GM19023 (cell line): Measurements from ENCODE around the gene JAKMIP2.
A peak's percentile ranks its signal among the peaks of the same experiment; 100 is the strongest.
"Not testable (repeated sequence)": the region's sequence is repeated elsewhere in the genome, so short reads cannot be mapped to it uniquely, and the experiment has no call there.

Source experiments
- ATAC-seq: cut with Tn5 transposase; IDR thresholded peaks from one replicate; pipeline ENCODE4 v1.9.1; 2021; ENCODE audit warnings: mild to moderate bottlenecking, moderate library complexity; ENCODE audit not compliant: unreplicated experiment

The JAKMIP2 gene

DNA sequence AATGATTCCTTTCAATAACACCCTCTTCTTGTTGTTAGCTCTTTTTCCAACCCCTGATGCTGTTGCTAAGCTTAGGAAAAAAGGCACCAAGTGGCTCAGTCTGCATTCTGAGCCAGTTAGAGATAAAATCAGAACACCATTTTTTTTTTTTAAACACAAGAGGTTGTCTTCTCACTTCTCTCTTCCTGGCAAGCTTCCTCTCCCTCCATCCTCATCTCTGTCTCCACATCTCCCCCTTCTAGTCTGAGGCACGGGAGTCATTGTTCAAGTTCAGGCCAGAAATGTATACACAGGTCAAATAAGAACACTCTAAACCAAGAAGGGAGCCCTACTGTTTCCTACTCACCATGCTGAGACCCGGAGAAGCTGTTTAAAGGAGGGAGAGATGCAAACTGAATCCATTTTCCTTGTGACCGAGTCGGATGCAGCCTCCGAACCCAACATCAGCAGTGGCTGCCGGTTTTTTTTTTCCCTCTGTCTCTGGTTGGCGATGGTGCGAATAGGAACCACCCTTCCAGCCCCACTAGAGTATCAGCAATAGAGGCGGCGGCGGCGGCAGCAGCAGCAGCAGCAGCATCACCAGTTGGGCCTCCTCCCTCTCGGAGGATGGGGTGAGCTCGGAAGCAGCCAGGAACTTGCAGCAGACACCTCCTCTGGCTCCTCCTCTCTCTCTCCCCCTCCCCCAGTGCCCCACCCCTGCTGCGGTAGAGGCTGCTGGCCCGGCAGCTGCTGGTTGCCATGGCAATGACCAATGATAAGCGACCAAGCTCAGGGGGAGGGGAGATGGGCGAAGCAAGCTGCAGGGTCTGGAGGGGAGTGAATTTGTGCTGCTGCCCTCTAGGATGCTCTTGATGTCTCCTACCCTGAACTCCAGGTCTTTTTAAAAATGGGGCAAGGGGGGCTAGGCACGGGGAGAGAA, at the start of gene JAKMIP2:
Gene JAKMIP2 (minus strand): TSS at position 619 of the 919 bp plus-strand sequence. CDS start 110,922 bp downstream, outside the sequence.
- peak; percentile 85 for ATAC-seq

DNA sequence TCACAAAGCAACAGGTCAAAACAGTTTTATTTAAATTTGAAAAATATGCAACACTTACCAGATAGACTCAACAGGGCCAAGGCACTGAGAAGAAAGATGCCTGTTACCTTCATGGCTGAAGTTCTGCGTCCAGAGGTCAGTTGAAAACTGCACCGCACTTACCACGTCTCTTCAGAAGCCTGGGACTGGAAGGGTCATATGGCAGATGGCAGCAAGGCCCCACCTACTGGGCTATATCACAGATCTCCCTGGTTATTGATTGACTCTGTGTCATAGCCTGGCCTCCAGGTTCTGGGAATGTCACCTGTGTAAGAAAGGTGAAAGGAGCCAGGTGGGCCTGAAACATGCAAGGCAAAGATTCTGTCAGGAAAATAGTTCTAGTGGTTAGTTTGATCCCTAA, 48.9 kb upstream of the JAKMIP2 start, which contains the start of gene SPINK1:
Gene SPINK1 (minus strand): TSS at position 207 of the 400 bp plus-strand sequence. CDS start 94 bp downstream, at position 113.
- no peak for ATAC-seq

DNA sequence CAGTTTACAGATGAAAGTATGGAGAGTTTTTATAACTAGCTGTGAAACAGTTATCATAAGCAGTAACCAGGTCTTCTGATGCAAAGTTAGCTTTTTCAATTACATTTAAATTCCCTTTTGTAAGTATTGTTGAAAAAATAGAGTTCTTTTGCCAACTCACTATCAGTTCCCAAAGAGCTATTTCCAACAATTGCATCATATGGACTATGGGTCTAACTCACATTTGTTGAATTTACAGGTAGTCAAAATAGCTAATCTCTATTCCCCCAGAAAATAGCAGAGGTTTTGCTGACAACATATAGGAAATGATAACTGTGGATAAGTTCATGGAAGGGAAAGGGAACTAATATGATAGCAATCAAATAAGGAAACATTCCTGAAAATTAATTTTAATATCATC, 47.5 kb upstream of the JAKMIP2 start:
- ATAC-seq = no peak

DNA sequence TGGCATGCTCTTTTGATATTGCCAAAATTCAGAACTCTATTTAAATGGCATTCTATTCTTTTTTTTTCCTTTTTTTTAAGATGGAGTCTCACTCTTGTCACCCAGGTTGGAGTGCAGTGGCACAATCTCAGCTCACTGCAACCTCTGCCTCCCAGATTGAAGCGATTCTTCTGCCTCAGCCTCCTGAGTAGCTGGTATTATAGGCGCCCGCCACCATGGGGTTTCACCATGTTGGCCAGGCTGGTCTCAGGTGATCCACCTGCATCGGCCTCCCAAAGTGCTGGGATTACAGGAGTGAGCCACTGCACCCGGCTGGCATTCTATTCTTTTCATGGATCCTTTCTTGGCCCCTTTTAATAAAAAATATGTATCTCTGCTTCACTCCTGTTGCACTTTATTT, 44.5 kb upstream of the JAKMIP2 start:
- ATAC-seq = not testable (repeated sequence)

DNA sequence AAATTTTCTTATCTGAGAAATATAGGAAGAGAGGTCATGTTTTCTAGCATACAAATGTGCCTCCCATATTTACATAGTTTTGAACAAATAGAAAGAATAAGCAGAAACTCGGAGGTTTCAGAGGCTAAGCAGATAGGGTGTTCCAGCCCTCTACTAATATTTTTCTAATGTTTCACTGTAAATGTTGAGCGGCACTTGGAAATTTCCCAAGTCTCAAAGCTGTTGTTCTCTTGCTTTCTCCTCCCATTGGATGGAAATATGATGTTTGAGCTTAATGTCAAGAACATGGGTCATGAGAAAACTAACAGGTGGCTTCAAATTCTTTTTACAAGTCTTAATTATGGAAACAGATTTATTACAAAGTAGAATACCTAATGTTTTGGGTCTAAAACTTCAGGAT, 43.8 kb upstream of the JAKMIP2 start:
- no peak for ATAC-seq

DNA sequence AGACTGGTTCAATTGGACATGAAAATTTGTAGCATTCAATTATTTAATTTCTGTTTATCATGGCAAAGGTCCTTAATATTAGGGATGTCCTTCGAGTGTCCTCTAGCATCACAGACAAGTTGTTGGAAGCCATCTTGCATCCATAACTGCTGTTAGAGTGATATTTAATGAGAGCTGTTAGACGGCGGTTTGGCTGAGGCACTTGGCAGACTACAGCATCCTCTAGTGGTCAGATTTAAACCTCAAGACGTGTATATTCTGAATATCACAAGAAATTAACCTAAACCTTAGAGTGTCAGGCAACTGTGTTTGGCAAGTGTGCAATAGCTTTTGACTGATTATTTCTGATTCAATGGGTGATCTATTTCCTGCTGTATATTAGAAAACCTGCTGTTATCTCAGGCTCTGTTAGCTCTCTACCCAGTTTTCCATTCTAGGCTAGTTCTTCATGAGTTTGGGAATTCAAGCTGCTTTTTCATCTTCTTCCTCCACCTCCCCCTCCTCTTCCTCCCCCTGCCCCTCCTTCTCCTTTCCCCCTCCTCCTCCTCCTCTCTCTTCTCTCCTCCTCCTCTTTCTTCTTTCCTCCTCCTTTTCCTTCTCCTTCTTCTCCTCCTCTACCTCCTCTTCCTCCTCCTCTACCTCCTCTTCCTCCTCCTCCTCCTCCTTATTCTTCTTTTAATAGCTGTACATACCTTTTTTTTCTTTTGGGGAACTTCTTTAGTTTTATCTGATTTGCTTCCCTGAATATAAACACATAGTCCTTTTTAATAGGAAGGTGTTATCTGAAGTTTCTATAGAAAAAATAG, 40.4 kb upstream of the JAKMIP2 start:
- ATAC-seq = peak; percentile 71

DNA sequence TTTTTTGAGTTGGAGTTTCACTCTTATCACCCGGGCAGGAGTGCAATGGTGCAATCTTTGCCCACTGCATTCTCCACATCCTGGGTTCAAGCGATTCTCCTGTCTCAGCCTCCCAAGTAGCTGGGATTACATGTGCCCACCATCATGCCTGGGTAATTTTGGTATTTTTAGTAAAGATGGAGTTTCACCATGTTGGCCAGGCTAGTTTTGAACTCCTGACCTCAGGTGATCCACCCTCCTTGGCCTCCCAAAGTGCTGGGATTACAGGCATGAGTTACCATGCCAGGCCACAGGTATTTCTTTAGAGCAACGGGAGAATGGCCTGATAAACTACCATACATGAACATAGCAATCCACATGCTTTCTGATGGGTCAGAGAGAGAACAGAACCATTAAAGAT, 39.7 kb upstream of the JAKMIP2 start:
- not testable (repeated sequence) for ATAC-seq

DNA sequence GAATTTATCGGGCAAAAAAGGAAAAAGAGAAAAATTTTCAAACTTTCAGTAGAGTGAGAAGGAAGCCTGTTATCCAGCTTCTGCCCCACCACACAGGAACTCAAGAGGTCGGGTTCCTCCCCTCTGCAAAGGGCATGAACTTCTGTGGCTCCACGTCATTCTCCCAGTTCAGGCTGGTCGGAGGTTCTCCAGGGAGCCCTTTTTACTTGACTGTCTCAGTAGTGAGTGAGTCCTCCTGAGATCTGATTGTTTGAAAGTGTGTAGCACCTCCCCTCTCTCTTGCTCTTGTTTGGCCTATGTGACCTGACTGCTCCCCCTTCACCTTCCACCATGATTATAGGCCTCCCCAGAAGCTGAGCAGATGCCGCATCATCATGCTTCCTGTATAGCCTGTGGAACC, 39.2 kb upstream of the JAKMIP2 start:
- ATAC-seq = no peak

DNA sequence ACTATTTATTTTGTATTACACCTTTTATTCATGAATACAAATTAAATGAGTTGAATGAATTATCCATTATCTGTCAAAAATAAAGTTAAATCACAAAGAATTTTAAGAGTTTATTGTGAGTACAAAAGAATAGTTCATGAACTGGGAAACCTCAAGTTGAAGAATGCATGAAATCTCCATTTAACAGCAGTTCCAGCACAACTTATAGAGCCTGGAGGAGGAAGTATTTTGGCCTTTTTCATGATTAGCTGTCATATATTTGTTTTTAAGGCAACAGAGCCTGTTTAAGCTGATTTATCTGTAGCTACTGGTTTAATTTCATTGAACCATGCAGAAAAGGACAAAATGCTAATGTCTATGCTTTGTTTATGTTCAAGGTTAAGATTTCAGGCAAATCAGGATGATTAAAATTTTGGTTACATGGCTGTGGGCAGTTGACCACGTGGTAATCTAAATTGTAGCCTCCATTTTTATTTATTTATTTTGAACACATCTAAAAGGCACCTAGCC, 36.8 kb upstream of the JAKMIP2 start:
- no peak for ATAC-seq

DNA sequence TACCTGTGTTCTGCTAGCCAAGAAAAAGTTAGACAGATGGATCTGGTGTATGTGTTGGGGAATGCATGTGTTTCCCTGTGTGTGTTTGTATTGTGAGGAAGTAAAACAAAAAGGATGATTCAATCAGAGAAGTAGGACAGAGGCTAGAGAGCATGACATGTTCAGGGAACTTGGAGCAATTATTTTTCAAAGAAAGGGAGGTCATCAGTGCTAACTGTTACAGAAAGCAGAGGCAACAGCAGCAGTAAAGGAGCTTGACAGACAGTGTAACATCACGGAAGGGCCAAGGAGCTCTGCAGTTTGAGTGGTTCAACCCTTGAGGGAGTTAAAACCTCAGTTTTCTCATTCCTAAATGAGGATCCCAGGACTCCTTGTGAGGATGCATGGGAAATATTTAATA, 35.8 kb upstream of the JAKMIP2 start:
- ATAC-seq = no peak

DNA sequence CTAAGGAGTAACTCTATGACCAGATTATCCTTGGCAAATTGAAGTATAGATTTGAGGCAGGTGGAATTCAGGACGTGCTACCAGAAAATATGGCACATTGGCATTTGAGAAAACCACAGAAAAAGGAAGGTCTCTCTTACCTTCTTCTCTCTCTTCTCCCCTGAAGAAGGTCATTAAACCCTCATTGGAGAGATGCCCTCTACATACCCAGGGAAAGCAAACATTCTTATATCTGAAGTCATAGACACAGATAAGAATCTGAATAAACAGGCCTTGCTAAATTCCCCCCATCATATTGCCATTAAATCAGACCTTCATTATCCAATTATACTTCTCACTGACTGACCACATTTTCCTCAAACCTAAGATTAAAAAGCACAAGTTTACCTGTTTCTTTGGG, 31.2 kb upstream of the JAKMIP2 start:
- no peak for ATAC-seq

DNA sequence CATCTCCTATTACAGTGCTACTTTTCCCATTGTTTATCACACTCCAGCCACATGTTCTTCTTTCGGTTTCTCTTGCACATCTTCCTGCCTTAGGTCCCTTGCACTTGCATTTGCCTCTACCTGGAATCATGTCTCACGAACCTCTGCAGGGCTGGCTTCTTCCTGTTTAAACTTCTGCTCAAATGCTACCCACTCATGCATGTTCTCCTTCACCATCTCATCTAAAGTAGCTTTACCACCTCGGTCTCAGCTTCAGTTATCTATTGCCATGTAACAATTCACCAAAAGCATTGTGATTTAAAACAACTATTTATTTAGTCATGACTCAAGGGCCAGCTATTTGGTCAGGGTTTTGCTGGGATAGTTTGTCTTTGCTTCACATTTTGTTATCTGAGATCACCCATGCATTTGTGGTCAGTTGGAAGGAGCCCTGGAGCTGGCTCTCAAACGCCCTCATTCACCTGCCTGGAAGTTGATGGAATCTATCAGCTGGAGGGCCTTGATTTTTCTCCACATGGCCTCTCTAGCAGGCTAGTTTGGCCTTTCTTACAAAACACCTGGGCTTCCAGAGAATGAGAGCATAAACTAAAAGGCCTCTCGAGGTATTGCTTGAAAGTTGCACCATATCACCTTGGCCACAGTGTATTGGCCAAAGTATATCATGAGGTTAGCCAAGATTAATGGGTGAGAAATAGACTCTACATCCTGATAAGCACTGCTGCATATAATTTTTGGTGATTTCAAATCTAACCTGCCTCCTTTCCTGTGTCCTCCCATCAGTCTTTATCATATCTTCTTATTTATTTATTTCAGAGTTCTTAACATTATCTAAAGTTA, 27.5 kb upstream of the JAKMIP2 start:
- no peak for ATAC-seq

DNA sequence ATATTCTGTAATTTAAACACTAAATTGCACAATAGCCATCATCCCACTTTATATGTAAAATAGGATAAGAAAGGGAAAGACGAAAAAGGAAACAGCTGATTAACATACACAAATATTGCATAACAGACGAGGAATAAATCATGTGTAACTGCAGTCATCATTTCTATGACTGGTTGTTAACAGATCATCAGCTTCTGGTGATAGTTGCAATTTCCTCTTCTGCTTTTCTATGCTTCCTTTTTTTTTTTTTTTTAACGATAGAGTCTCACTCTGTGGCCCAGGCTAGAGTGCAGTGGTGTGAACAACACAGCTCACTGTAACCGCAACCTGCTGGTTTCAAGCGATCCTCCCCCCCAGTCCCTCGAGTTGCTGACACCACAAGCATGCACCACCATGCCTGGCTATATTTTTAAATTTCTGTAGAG, 22.5 kb upstream of the JAKMIP2 start:
- peak; percentile 79 for ATAC-seq

DNA sequence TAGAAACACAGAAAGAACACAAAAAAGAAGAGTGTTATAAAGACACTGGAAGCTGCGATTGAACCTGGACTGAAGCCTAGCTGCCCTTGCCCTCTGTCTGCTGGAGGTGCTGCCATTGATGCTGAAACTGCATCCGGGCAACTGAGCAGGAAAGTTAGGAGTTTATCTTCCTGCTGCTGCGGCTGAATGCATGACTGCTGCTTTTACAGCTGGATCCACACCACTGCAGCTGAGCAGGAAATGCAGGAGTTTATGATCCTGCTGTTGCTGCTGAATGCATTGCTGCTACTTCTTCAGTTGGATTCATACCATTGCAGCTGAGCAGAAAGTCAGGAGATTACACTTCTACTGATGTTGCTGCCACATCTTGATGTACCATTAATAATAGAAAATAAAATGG, 21.8 kb upstream of the JAKMIP2 start:
- ATAC-seq = no peak

DNA sequence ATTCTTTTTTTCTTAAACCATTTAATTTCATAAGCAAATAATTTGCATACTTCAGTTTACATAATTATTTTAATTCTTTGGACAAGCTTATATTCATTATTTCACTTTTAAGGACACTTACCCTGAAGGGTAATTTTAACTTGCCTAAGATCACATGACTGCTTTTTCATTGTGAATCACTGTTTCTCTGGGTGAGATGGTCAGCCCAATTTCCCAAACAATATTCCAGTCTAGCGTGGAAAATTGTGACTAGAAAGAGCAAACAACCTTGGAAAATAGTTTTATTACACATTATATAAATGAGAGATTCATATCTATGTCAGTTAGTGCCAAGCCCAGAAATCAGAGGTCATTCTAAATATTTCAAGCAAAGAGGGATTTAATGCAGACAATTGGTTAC, 21.4 kb upstream of the JAKMIP2 start:
- ATAC-seq = no peak

DNA sequence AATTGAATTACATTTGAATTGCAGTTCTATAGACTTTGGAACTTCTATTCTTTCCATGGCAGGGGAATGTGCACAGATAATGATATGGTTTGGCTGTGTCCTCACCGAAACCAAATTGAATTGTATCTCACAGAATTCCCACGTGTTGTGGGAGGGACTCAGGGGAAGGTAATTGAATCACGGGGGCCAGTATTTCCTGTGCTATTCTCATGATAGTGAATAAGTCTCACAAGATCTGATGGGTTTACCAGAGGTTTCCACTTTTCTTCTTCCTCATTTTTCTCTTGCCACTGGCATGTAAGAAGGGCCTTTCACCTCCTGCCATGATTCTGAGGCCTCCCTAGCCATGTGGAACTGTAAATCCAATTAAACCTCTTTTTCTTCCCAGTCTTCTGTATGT, 20.6 kb upstream of the JAKMIP2 start:
- not testable (repeated sequence) for ATAC-seq

DNA sequence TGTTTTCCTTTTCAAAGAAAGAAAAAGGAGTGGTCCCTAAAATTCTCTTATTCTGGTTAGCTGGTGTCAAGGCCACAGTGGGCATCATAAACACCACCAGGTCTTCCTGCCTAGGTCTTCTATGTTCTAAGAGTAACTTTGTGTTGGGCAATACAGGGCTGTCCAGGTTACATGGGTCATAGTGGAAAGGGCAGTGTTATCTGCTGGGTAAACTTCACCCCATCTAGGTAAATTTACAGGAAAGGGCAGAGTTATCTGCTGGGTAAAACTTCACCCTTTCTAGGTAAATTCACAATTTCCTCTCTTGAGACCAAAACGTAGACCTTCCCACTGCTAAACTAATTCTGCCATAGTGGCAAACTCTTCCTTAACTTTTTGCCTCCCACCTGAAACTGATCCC, 18.9 kb upstream of the JAKMIP2 start:
- ATAC-seq = no peak

DNA sequence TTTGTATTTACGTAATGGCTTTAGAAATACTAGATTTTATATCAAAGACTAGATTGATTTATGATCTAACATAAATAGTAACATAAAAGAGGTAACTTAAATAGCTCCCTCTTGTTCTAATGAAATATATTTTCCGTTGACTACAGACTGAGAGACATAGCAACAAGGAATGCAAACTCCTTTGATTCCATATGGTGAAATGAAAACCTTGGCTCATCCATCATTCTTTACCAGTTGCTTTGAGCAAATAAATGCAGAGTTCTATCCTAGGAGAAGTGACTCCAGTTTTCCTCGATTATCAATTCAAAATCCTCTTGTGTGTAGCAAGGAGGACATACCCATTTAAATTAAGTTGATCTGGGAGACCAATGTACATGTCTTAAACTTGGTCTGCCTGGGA, 18.0 kb upstream of the JAKMIP2 start:
- ATAC-seq = no peak

DNA sequence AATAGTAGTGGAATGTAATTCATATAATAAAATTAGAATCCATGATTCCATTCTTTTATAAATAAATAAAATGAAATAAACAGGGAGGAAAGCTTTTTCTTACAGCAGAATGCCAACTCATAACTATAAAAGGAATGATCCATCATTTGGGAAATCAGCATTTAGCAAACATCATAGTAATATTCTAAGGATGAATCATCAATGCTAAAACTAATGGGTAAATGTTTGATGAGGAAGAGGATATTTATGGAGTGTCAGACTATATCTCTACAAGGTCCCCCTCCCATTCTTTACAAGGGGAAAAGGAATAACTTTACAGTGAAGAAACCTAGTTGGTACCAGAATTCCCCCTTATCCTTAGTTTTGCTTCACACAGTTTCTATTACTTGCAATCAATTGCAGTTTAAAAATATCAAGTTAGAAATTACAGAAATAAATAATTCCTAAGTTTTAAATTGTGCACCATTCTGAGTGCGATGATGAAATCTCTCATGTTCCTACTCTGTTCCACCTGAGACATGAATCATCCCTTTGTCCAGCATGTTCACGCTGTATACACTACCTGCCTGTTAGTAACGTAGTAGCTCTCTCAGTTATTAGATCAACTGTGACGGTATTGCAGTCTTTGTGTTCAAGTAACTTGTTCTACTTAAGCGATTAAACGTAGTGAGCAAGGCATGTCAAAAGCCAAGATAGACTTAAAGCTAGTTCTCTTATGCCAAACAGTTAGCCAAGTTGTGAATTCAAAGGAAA, 14.2 kb upstream of the JAKMIP2 start:
- ATAC-seq = no peak

DNA sequence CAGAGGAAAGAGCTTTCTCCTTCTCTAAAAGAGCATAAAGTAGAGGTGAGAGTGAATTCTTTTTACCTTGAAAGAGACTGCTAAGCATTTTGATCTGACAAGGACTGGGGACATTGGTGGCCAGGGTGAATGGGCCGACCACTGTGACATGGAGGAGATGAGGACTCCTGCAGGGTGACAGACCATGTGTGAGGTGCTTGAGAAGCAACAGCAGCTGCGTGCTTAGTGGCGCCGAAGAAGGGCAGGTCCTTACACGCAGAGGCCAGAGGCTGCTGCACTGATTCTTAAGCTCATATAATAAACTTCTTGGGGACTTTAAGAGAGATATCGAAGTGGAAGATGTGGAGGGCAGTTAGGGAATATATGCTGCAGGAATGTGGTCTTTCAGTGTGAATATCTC, 8.7 kb upstream of the JAKMIP2 start:
- no peak for ATAC-seq
